ENCODE data around the gene TNS1.

- TF ChIP-seq POLR2A (IDR thresholded peaks at IDR 0.05): no peak
- TF ChIP-seq, protein P1, sequence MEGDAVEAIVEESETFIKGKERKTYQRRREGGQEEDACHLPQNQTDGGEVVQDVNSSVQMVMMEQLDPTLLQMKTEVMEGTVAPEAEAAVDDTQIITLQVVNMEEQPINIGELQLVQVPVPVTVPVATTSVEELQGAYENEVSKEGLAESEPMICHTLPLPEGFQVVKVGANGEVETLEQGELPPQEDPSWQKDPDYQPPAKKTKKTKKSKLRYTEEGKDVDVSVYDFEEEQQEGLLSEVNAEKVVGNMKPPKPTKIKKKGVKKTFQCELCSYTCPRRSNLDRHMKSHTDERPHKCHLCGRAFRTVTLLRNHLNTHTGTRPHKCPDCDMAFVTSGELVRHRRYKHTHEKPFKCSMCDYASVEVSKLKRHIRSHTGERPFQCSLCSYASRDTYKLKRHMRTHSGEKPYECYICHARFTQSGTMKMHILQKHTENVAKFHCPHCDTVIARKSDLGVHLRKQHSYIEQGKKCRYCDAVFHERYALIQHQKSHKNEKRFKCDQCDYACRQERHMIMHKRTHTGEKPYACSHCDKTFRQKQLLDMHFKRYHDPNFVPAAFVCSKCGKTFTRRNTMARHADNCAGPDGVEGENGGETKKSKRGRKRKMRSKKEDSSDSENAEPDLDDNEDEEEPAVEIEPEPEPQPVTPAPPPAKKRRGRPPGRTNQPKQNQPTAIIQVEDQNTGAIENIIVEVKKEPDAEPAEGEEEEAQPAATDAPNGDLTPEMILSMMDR (IDR thresholded peaks at IDR 0.05): no peak
These were observed 164.4 kb downstream of the TNS1 start for GRCh38 chr2:217838409-217838831.

All from lower leg skin (tissue), 3 donors.